NB4 (cell line): ENCODE results near the gene INVS.

Experiments
- DNase-seq: peaks from one replicate; pipeline ENCODE4 v3.0.0; 2010; ENCODE audit warnings: low read depth
- H3K4me3 ChIP-seq: one replicate; pipeline ENCODE4 v1.5.1; 2011; ENCODE audit warnings: mild to moderate bottlenecking, low read depth, low read length, moderate library complexity
- CTCF ChIP-seq: IDR thresholded peaks from one replicate; pipeline ENCODE4 v1.5.1; 2012; ENCODE audit warnings: low read depth, low read length
- MYC ChIP-seq: IDR thresholded peaks from 2 replicates; pipeline ENCODE4 v1.6.1; 2011; ENCODE audit warnings: low read depth, low read length
- POLR2A ChIP-seq: IDR thresholded peaks from 2 replicates; pipeline ENCODE4 v1.6.1; 2011; ENCODE audit warnings: mild to moderate bottlenecking; ENCODE audit not compliant: insufficient read length; ENCODE audit errors: extremely low read depth
- TF ChIP-seq, protein P1 (sequence below): IDR thresholded peaks from 2 replicates; pipeline ENCODE4 v1.6.1; 2011; ENCODE audit warnings: low read depth, low read length

Gene INVS

GRCh38 chr9:100104314-100104713, 5.3 kb downstream of the INVS start:
- DNase-seq, result no peak
- no peak overlapping the region for H3K4me3 ChIP-seq
- TF ChIP-seq, protein P1, sequence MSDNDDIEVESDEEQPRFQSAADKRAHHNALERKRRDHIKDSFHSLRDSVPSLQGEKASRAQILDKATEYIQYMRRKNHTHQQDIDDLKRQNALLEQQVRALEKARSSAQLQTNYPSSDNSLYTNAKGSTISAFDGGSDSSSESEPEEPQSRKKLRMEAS, result no peak

- TF ChIP-seq CTCF, result no peak
- no peak for TF ChIP-seq MYC
- TF ChIP-seq POLR2A, result no peak
- TF ChIP-seq, protein P1, result no peak
Observed at GRCh38 chr9:100105861-100106260, 6.8 kb downstream of the INVS start.

GRCh38 chr9:100106616-100107015, 7.6 kb downstream of the INVS start:
- no peak for DNase-seq
- no peak overlapping the region for H3K4me3 ChIP-seq
- no peak for TF ChIP-seq MYC
- no peak for TF ChIP-seq POLR2A
- TF ChIP-seq, protein P1, result no peak
- no peak for TF ChIP-seq CTCF

More at GRCh38 chr9:100105861-100106260, 6.8 kb downstream of the INVS start:
- H3K4me3 ChIP-seq, result no peak overlapping the region
- DNase-seq, result no peak

DNA sequence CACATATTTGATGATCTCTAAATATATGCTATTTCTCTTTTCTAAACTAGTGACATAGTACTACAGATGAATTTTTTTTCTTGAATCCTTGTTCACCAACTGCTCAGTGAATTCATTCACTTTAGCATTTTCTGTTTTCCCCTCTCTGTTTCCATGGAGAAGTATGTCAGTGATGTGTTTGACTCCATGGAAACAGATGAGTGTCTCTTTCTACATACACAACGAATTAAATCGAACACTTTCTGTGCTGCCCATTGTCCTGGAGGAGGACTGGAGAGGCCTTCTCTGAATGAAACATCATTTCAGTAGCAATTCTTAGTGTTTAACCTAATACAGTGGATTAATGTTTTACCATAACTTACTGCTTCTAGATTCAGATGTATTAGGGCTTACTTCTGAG, 9.5 kb downstream of the INVS start:
- H3K4me3 ChIP-seq, result no peak overlapping the region
- no peak for DNase-seq
- TF ChIP-seq, protein P1, result no peak
- TF ChIP-seq MYC (no peak), POLR2A (no peak), CTCF (no peak)

DNA sequence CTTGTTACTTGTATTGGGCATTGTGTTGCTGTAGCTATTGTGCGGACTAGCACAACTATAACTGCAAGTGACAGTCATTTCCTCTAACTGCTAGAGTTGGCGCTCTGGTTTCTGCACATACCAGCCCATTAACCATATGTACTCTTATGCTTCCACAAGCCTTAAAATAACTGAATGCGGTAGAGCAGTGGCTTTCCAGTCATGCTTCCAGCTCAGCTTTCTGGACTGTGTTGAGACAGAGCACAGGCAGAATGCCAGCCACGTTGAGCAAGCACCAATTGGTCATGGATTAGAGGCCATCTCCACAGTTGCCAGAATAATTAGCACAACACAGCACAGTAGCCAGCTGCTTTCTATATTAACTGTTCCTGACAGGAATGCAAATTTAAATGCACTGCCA, 12.2 kb downstream of the INVS start:
- DNase-seq, result no peak
- H3K4me3 ChIP-seq, result no peak overlapping the region
- TF ChIP-seq, protein P1, result no peak
- TF ChIP-seq CTCF (no peak), POLR2A (no peak), MYC (no peak)

DNA sequence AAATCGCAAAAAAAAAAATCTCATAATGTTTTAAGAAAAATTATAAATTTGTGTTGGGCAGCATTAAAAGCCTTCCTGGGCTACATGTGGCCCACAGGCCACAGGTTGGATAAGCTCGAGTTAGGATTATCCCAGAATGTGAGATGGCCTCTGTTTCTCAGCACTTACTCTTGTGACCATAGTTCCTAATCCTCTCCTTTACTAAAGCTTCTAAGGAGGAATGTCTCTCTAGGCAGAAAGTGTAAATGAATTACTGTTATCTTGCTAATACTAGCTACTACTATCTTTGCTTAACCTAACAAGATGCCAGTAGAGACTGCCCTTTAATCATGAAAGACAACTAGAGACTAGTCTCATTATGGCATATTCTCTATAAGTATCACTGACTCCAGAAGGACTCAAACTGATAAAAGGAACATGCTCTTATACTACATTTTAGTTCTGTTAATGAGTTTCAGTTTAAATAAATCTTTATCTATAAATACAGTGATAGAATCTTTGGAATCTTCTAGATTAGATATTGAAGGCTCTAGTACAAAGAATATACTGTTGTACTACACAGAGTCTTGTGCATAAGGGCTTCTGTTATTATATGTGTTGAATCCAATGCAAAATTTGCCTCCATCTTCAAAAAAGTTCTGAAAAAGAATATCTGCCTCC, 13.8 kb downstream of the INVS start:
- TF ChIP-seq POLR2A (no peak), MYC (no peak), CTCF (no peak)
- TF ChIP-seq, protein P1, result no peak
- no peak overlapping the region for H3K4me3 ChIP-seq
- no peak for DNase-seq
